ENCODE data around the gene RAB42.

DNA sequence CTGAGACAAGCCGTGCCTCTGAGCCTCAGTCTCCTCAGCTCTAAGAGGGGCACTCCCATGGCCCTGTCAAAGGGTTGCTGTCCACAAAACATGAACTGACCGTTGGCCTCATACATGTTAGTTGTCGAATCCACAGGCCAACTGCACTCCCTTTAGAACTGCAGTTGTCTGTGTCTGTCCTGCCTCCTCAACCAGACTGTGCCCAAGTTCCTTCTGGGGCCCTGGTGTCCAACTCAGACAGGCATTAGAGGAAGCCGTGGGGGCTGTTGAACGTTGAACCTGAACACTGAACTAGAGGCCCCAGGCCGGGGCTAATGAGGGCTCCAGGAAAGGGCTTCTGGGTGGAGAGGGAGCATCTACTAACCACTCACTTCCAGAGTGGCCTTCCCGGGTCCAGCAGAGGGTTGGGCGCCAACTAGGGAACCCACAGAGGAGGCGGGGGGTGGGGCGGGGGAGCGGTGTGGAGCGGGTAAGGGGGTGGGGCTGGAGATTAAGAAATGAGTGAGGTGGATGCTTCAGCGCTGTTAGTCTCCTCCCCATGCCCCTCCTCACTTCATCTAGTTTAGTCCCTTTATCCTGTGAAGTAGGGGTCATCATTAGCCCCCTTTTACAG, at the start of gene RAB42:
- TF ChIP-seq ZBTB7A (IDR thresholded peaks at IDR 0.05; ENCODE audit: low read depth) = no peak
- no peak for TF ChIP-seq YY1 (IDR thresholded peaks at IDR 0.05; ENCODE audit: low read depth)
- TF ChIP-seq, protein P1, sequence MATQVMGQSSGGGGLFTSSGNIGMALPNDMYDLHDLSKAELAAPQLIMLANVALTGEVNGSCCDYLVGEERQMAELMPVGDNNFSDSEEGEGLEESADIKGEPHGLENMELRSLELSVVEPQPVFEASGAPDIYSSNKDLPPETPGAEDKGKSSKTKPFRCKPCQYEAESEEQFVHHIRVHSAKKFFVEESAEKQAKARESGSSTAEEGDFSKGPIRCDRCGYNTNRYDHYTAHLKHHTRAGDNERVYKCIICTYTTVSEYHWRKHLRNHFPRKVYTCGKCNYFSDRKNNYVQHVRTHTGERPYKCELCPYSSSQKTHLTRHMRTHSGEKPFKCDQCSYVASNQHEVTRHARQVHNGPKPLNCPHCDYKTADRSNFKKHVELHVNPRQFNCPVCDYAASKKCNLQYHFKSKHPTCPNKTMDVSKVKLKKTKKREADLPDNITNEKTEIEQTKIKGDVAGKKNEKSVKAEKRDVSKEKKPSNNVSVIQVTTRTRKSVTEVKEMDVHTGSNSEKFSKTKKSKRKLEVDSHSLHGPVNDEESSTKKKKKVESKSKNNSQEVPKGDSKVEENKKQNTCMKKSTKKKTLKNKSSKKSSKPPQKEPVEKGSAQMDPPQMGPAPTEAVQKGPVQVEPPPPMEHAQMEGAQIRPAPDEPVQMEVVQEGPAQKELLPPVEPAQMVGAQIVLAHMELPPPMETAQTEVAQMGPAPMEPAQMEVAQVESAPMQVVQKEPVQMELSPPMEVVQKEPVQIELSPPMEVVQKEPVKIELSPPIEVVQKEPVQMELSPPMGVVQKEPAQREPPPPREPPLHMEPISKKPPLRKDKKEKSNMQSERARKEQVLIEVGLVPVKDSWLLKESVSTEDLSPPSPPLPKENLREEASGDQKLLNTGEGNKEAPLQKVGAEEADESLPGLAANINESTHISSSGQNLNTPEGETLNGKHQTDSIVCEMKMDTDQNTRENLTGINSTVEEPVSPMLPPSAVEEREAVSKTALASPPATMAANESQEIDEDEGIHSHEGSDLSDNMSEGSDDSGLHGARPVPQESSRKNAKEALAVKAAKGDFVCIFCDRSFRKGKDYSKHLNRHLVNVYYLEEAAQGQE (IDR thresholded peaks at IDR 0.05; ENCODE audit: low read depth) = no peak
- TF ChIP-seq EP300 (IDR thresholded peaks at IDR 0.05; ENCODE audit: borderline replicate concordance) = no peak
